Measurements from ENCODE around the gene ITPK1. TPM values are rescaled to one million over a fixed set of nuclear protein-coding genes. Genes with fewer than 3 reads are reported as not detected.
"Not testable (repeated sequence)": the region's sequence is repeated elsewhere in the genome, so short reads cannot be mapped to it uniquely, and the experiment has no call there.

ITPK1 gene
- total RNA-seq, 4 donors from 2014 or later: 19.7 to 97.7 (median 26.5) TPM

DNA sequence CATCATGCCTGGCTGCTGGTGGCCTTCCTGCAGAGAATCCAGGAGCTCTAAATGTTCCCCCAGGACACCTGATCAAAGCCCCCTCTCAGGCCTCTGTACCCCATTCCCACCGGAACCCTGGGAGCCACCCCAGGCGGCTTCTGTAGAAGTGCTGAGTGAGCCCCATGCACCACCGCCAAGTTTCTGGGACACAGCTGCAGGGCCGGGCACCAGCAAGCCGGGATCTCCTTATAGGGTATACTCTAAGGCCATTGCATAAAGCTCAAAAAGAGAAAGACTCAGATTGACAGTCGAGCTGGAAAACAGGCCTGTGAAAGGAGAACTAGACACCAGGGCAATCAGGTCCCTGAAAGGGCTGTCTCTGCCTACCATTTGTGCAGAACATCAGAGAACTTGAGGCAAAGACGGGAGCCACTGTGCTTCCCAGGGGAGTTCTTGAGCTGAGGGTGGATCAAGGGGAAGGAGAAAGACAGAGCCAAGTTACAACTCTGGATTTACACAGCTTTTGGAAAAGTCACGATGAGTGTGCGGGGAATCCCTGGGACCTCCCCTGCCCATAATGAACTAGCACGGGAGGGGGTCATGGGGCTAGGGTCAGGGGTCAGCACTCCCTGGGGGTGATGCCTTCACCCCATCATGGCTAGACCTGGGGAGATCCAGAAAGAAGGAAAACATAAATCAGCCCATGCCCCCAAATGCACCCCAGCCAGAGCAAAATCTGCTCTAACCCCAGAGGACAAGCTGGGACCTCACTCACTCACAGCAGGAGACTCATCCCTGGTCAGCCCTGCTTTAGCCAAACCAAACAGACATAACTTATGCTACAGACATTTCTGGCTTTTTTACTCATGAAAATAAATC is 51.1 kb downstream of the ITPK1 start:
- Histone ChIP-seq H3K4me1 (peaks cover 11% of the 10 kb centered on the region in 2 donors), H3K4me3 (no peak overlapping the region), H3K27me3 (no peaks in the 10 kb centered on the region), H3K36me3 (no peaks in the 10 kb centered on the region), H3K9me3 (no peaks in the 10 kb centered on the region), H3K27ac (peak overlapping the region; percentile 77 to 88)
- intact Hi-C loops (cut with DNase I; ENCODE audit: low total_unique reads): no loop called here
- DNase-seq: peak in 1 of 2 donors; percentile 65
- TF ChIP-seq POLR2A (IDR thresholded peaks at IDR 0.05): no peak
- TF ChIP-seq, protein P1, sequence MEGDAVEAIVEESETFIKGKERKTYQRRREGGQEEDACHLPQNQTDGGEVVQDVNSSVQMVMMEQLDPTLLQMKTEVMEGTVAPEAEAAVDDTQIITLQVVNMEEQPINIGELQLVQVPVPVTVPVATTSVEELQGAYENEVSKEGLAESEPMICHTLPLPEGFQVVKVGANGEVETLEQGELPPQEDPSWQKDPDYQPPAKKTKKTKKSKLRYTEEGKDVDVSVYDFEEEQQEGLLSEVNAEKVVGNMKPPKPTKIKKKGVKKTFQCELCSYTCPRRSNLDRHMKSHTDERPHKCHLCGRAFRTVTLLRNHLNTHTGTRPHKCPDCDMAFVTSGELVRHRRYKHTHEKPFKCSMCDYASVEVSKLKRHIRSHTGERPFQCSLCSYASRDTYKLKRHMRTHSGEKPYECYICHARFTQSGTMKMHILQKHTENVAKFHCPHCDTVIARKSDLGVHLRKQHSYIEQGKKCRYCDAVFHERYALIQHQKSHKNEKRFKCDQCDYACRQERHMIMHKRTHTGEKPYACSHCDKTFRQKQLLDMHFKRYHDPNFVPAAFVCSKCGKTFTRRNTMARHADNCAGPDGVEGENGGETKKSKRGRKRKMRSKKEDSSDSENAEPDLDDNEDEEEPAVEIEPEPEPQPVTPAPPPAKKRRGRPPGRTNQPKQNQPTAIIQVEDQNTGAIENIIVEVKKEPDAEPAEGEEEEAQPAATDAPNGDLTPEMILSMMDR (IDR thresholded peaks at IDR 0.05): no peak

DNA sequence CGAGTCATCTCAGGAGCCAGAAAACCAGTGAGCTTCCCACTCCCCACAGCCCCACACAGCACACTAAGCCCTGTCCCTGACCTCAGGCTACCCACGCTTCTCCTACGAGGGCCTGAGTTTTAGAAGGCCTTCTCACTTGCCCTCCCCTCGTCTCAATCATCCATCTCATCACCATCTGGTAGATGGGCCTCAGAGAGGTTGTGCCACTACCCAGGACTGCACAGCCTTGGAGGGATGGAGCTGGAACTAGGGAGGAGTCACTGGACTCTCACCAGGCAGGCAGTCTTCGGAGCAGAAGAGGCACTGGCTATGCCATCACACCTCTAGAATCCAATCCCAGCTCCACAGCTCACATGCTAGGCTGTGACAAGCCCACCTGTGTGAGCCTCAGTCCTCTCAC is 52.3 kb downstream of the ITPK1 start:
- TF ChIP-seq, protein P1 (IDR thresholded peaks at IDR 0.05): no peak
- TF ChIP-seq POLR2A (IDR thresholded peaks at IDR 0.05): no peak
- no peaks in the 10 kb centered on the region for H3K36me3 ChIP-seq
- DNase-seq: no peak
- peak overlapping the region; percentile 77 to 88 for H3K27ac ChIP-seq
- peaks cover 11% of the 10 kb centered on the region in 2 donors for H3K4me1 ChIP-seq
- no peak overlapping the region for H3K4me3 ChIP-seq
- H3K27me3 ChIP-seq: no peaks in the 10 kb centered on the region
- no peaks in the 10 kb centered on the region for H3K9me3 ChIP-seq
- intact Hi-C loops (cut with DNase I; ENCODE audit: low total_unique reads): no loop called here

DNA sequence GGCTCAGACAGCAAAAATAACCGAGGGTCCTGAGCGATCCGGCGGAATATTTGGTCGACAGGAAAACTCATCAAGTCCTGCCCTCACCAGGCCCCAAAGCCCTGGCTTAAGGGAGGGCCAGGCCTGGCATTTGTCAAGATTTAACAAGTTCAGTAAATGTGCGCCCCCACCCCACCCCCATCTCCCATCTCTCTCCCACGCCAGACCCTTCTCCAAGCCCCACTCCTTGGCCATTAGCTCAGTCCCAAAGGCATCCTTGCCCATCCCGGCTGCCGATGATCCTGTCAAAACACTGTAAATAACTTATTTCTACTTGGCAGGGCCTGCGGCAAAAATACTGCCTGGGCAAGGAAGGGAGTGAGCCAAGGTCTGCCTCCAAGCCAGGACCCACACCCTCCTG is 52.8 kb downstream of the ITPK1 start:
- TF ChIP-seq POLR2A (IDR thresholded peaks at IDR 0.05): no peak
- TF ChIP-seq, protein P1 (IDR thresholded peaks at IDR 0.05): no peak
- H3K4me1 ChIP-seq: peaks cover 11 to 12% of the 10 kb centered on the region in 2 donors
- no peaks in the 10 kb centered on the region for H3K9me3 ChIP-seq
- H3K36me3 ChIP-seq: no peaks in the 10 kb centered on the region
- intact Hi-C loops (cut with DNase I; ENCODE audit: low total_unique reads): no loop called here
- H3K4me3 ChIP-seq: no peak overlapping the region
- H3K27ac ChIP-seq: peak overlapping the region; percentile 77 to 88
- peak in 1 of 2 donors; percentile 72 for DNase-seq
- no peaks in the 10 kb centered on the region for H3K27me3 ChIP-seq

GRCh38 chr14:93062013-93062412 is 53.7 kb downstream of the ITPK1 start:
- intact Hi-C loops (cut with DNase I; ENCODE audit: low total_unique reads); H3K36me3 ChIP-seq; H3K4me3 ChIP-seq; H3K9me3 ChIP-seq; DNase-seq; H3K27me3 ChIP-seq: not testable (repeated sequence)
- Histone ChIP-seq H3K4me1 (peaks cover 14 to 21% of the 10 kb centered on the region in 2 donors), H3K27ac (peak overlapping the region; percentile 57 to 77)

GRCh38 chr14:93061380-93062012 is 54.2 kb downstream of the ITPK1 start:
- TF ChIP-seq POLR2A (IDR thresholded peaks at IDR 0.05): no peak
- TF ChIP-seq, protein P1 (IDR thresholded peaks at IDR 0.05): no peak
- no peaks in the 10 kb centered on the region for H3K27me3 ChIP-seq
- peaks cover 14 to 20% of the 10 kb centered on the region in 2 donors for H3K4me1 ChIP-seq
- H3K27ac ChIP-seq: peak overlapping the region; percentile 57 to 77
- intact Hi-C loops (cut with DNase I; ENCODE audit: low total_unique reads): no loop called here
- H3K36me3 ChIP-seq: no peaks in the 10 kb centered on the region
- H3K4me3 ChIP-seq: no peak overlapping the region
- H3K9me3 ChIP-seq: no peaks in the 10 kb centered on the region
- DNase-seq: no peak
